Measurements from ENCODE around the gene CHMP4A.
A peak's percentile ranks its signal among the peaks of the same experiment; 100 is the strongest.

The CHMP4A gene

GRCh38 chr14:24162093-24162492, 51.2 kb downstream of the CHMP4A start:
- TF ChIP-seq, protein P1, sequence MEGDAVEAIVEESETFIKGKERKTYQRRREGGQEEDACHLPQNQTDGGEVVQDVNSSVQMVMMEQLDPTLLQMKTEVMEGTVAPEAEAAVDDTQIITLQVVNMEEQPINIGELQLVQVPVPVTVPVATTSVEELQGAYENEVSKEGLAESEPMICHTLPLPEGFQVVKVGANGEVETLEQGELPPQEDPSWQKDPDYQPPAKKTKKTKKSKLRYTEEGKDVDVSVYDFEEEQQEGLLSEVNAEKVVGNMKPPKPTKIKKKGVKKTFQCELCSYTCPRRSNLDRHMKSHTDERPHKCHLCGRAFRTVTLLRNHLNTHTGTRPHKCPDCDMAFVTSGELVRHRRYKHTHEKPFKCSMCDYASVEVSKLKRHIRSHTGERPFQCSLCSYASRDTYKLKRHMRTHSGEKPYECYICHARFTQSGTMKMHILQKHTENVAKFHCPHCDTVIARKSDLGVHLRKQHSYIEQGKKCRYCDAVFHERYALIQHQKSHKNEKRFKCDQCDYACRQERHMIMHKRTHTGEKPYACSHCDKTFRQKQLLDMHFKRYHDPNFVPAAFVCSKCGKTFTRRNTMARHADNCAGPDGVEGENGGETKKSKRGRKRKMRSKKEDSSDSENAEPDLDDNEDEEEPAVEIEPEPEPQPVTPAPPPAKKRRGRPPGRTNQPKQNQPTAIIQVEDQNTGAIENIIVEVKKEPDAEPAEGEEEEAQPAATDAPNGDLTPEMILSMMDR (IDR thresholded peaks at IDR 0.05; ENCODE audit: insufficient read depth, low read depth, low read length, missing control alignments) = no peak
- H3K4me3 ChIP-seq (ENCODE audit: low read length) = peak overlapping the region; percentile 57
- DNase-seq (ENCODE audit: low read depth) = no peak

DNA sequence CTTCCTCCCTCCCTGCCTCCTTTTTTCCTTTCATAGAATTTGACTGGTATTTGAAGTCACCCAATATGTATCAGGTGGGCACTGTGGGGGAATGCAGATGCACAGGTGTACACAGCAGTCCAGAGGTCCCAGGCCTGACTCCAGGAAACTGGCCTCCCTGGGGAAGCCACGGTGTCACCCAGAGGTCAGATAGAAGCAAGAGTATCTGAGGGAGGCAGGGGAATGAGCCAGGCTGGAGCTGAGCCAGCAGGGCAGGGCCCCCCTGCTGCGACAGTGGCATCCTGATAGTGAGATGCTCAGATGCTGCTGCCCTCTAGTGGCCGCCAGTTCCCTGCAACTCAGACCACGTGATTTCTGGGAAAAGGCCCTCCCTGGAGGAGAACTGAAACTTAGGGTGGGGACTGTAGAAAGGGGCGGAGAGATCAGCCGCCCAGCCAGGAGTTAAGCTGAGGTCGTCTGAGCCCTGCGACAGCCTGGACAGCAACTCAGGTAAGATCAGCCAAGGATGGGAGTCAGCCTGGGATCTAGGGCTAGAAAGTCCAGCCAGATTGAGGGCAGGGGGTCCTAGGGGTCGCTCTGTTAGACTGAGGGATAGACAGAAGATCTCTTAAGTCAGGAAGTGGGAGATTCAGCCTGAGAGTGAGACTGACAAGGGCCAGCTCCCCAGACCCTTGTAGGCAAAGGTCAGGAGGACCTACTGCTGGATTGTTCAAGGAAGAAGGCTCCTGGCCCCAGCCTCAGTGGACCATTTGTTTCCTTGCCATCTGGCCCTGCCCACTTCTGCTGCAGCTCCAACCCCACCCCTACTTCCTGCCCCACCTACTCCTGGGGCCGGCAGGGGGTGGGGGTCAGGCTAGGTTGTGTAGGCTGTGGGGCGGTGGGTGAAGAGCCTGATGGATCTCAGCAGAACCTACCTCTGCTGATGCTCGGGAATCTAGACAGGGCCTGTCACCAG, 52.2 kb downstream of the CHMP4A start, which contains the start of gene IRF9:
Gene IRF9, plus strand, starts transcription at position 416 of the 955 bp plus-strand sequence. CDS start 880 bp downstream, outside the sequence.
- peak within 1 kb of the TSS; percentile 57 for H3K4me3 ChIP-seq (ENCODE audit: low read length)
- peak; percentile 91 for DNase-seq (ENCODE audit: low read depth)
- TF ChIP-seq, protein P1 (IDR thresholded peaks at IDR 0.05; ENCODE audit: insufficient read depth, low read depth, low read length, missing control alignments) = peak; percentile 86

DNA sequence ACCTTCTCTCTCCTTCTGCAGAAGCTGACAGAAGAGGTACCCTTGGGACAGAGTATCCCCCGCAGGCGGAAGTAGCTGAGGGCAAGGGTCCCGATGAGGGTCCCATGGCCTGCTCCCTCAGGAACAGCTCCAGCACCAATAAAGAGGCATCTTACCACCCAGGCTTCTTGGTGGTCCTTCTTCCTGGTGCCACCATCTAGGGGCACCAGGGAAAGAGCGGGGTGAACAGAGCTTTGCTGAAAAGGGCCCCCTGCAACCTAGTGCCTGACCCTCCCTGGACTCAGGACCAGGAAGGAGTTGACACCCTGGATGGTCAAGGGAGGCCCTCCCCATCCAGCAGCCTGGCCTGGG, 52.8 kb downstream of the CHMP4A start:
- no peak overlapping the region for H3K4me3 ChIP-seq (ENCODE audit: low read length)
- TF ChIP-seq, protein P1 (IDR thresholded peaks at IDR 0.05; ENCODE audit: insufficient read depth, low read depth, low read length, missing control alignments) = no peak
- DNase-seq (ENCODE audit: low read depth) = no peak

DNA sequence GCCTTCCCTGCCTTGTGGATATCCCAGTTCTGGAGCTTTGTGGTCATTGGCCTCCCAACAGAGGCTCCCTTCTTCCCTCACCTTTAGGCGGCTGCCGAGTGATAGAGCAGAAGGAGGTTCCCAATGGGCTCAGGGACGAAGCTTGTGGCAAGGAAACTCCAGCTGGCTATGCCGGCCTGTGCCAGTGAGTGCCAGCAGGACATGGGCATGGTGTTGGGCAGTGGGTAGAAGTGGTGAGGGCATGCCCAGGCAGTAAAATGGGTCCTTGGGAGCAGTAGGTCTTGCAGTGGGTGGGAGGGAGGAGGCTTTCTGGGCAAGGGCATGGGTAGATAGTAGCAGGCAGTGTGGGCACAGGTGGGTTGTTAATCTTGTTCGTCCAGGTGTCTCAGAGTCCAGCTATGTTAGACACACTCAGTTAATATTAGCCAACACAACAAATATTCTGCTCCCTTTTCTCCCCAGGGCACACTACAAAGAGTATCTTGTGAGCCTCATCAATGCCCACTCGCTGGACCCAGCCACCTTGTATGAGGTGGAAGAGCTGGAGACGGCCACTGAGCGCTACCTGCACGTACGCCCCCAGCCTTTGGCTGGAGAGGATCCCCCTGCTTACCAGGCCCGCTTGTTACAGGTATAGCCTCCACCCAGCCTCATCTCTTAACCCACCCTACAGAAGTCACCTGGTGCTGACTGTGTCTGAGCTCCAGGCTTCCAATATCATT, 53.4 kb downstream of the CHMP4A start:
- TF ChIP-seq, protein P1 (IDR thresholded peaks at IDR 0.05; ENCODE audit: insufficient read depth, low read depth, low read length, missing control alignments) = no peak
- no peak overlapping the region for H3K4me3 ChIP-seq (ENCODE audit: low read length)
- DNase-seq (ENCODE audit: low read depth) = no peak

Measured in epithelial cell of esophagus (primary cell).